KMS-11 (cell line): ENCODE results near the gene CNIH4.

Experiments
- H2AFZ ChIP-seq: fragments of 200-600 bp; sonication (generic); 2 replicates; pipeline ENCODE4 v1.6.1; 2016; ENCODE audit warnings: antibody characterized with exemption, mixed run types, low read depth
- H3K27ac ChIP-seq: fragments of 200-600 bp; sonication (generic); 2 replicates; pipeline ENCODE4 v1.6.1; 2016; ENCODE audit warnings: mild to moderate bottlenecking, mixed run types
- H3K27me3 ChIP-seq: fragments of 200-600 bp; sonication (generic); 2 replicates; pipeline ENCODE4 v1.6.1; 2017; ENCODE audit warnings: mild to moderate bottlenecking, low read depth, mixed run types, moderate library complexity; ENCODE audit not compliant: insufficient read depth
- H3K36me3 ChIP-seq: fragments of 200-600 bp; sonication (generic); 2 replicates; pipeline ENCODE4 v1.6.1; 2017; ENCODE audit warnings: mild to moderate bottlenecking, mixed run types; ENCODE audit not compliant: insufficient read depth
- H3K4me1 ChIP-seq: fragments of 200-600 bp; sonication (generic); 2 replicates; pipeline ENCODE4 v1.6.1; 2016; ENCODE audit warnings: mild to moderate bottlenecking, low read depth, mixed run types; ENCODE audit not compliant: poor library complexity, severe bottlenecking
- H3K4me2 ChIP-seq: fragments of 200-600 bp; sonication (generic); 2 replicates; pipeline ENCODE4 v1.7.0; 2016; ENCODE audit warnings: mild to moderate bottlenecking, mixed run types
- H3K4me3 ChIP-seq: fragments of 200-600 bp; sonication (generic); IDR thresholded peaks from 2 replicates; pipeline ENCODE4 v1.6.1; 2017; ENCODE audit warnings: low read depth, low read length, mixed read lengths; ENCODE audit not compliant: insufficient read depth
- H3K79me2 ChIP-seq: fragments of 200-600 bp; sonication (generic); 2 replicates; pipeline ENCODE4 v1.6.1; 2016; ENCODE audit warnings: low read depth, mixed run types; ENCODE audit not compliant: insufficient read depth
- H3K9ac ChIP-seq: fragments of 200-600 bp; sonication (generic); 2 replicates; pipeline ENCODE4 v1.6.1; 2016; ENCODE audit warnings: mild to moderate bottlenecking, mixed run types
- H4K20me1 ChIP-seq: fragments of 200-600 bp; sonication (generic); 2 replicates; pipeline ENCODE4 v1.6.1; 2016; ENCODE audit warnings: mild to moderate bottlenecking, mixed run types; ENCODE audit not compliant: insufficient read depth
- TF ChIP-seq, protein P1 (sequence below): fragments of 200-600 bp; sonication (generic); conservative IDR thresholded peaks from 2 replicates; pipeline ENCODE4 v1.6.1; 2017; ENCODE audit warnings: low read depth, mild to moderate bottlenecking, antibody characterized with exemption, low read length, moderate library complexity, mixed read lengths

Gene CNIH4

DNA sequence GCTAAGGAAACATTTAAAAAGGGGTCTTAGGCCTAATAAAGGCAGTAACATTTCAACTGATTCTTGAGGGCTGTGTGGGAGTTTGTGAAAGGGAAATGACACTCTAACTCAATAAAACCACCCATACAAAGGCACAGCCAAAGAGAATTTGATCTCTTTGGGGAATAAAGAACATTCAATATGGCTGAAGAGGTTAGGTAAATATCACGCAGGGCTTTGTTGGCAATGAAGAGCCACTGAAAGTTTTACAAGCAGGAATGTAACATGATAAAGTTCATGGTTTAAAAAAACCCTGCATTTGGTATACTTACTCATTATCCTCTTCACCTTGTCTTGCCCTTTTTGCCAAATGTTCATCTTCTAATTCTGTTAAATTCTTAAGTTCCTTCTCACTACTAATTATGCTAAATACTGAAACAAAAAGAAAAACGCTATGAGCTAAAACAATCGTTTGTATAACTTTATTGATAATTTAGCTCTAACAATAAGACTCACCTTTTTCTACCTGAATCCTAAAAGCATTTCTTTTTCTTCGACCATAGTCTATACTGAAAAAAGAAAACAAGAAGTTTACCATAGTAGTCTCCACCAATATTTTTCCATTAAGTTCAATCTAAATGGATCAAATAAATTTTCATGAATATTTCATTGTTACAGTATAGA, 39.2 kb upstream of the CNIH4 start:
- Histone ChIP-seq H3K4me2 (no peak overlapping the region), H4K20me1 (no peaks in the 10 kb centered on the region; the same call in 1 of the 2 replicates), H2AFZ (no peak overlapping the region), H3K27ac (no peak overlapping the region), H3K4me1 (no peaks in the 10 kb centered on the region), H3K4me3 (no peak overlapping the region), H3K36me3 (no peaks in the 10 kb centered on the region; the same call in 1 of the 2 replicates), H3K27me3 (no peaks in the 10 kb centered on the region), H3K79me2 (peaks cover 24% of the 10 kb centered on the region; the same call in 1 of the 2 replicates), H3K9ac (no peak overlapping the region)
- TF ChIP-seq, protein P1, sequence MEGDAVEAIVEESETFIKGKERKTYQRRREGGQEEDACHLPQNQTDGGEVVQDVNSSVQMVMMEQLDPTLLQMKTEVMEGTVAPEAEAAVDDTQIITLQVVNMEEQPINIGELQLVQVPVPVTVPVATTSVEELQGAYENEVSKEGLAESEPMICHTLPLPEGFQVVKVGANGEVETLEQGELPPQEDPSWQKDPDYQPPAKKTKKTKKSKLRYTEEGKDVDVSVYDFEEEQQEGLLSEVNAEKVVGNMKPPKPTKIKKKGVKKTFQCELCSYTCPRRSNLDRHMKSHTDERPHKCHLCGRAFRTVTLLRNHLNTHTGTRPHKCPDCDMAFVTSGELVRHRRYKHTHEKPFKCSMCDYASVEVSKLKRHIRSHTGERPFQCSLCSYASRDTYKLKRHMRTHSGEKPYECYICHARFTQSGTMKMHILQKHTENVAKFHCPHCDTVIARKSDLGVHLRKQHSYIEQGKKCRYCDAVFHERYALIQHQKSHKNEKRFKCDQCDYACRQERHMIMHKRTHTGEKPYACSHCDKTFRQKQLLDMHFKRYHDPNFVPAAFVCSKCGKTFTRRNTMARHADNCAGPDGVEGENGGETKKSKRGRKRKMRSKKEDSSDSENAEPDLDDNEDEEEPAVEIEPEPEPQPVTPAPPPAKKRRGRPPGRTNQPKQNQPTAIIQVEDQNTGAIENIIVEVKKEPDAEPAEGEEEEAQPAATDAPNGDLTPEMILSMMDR: no peak

DNA sequence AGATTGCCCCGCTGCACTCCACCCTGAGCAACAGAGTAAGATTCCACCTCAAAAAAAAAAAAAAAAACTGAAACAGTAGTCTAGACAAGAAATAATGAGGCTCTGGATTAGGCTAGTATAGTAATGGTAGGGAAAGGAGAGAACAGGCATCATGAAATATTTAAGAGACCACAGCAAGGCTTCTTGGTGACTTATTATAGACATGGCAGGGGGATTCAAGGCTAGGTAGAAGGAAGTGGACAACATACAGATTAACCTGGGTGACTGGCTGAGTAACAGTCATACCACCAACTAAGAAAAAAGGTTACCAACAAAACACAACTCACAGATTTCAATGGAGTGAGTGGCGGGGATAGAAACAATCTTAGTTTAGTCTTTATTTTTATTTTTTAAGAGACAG, 35.0 kb upstream of the CNIH4 start:
- Histone ChIP-seq H3K4me3 (no peak overlapping the region), H3K36me3 (no peaks in the 10 kb centered on the region), H3K9ac (no peak overlapping the region), H3K4me1 (no peaks in the 10 kb centered on the region), H3K4me2 (no peak overlapping the region), H2AFZ (no peak overlapping the region), H3K27me3 (no peaks in the 10 kb centered on the region), H4K20me1 (0 out of 2 replicates have a peak, but pooled peaks cover 11% of the 10 kb centered on the region), H3K79me2 (peaks cover 50% of the 10 kb centered on the region; the same call in 1 of the 2 replicates), H3K27ac (no peak overlapping the region)
- TF ChIP-seq, protein P1: no peak

DNA sequence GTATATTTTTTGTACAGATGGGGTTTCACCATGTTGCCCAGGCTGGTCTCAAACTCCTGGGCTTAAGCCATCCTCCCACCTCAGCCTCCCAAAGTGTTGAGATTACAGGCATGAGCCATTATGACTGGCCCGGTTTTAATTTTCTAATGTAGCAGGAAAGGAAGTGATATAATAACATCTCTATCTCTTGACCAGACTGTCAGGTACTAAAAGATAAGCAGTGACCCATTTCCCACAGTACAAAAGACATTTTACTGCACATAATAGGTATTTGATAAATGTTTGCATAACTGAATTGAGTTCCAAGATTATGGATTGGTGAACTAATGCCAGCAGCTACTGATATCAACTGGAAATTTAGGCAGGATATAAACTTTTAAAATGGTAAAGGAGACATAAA, 30.7 kb upstream of the CNIH4 start:
- Histone ChIP-seq H3K27ac (no peak overlapping the region), H3K79me2 (peaks cover 69% of the 10 kb centered on the region), H3K36me3 (no peaks in the 10 kb centered on the region)

DNA sequence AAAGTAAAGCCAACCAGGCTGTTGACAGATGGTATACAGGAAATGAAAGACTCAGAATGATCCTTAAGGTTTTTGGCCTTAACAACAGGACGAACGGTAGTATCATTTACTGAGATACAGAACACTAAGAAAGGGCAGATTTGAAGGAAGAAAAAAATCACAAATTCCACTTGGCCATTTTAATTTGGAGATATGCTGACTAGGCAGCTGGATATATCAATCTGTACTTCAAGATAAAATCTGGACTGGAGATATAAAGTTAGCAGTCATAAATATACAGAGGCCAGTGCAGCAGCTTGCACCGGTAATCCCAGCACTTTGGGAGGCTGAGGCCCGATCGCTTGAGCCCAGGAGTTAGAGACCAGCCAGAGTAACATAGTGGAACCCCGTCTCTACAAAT, 28.0 kb upstream of the CNIH4 start:
- Histone ChIP-seq H3K79me2 (peaks cover 47% of the 10 kb centered on the region), H3K27ac (no peak overlapping the region), H3K36me3 (no peaks in the 10 kb centered on the region), H3K4me1 (peaks cover 17% of the 10 kb centered on the region), H3K27me3 (no peaks in the 10 kb centered on the region), H3K4me2 (peak overlapping the region; percentile 50), H3K4me3 (no peak overlapping the region), H4K20me1 (0 out of 2 replicates have a peak, but pooled peaks cover 3% of the 10 kb centered on the region), H2AFZ (no peak overlapping the region), H3K9ac (no peak overlapping the region; the same call in 1 of the 2 replicates)
- TF ChIP-seq, protein P1: no peak

More for the DNA sequence above, 30.7 kb upstream of the CNIH4 start:
- Histone ChIP-seq H2AFZ (no peak overlapping the region), H3K9ac (no peak overlapping the region), H3K4me1 (peaks cover 12% of the 10 kb centered on the region), H3K4me3 (no peak overlapping the region), H3K4me2 (no peak overlapping the region), H4K20me1 (0 out of 2 replicates have a peak, but pooled peaks cover 11% of the 10 kb centered on the region), H3K27me3 (no peaks in the 10 kb centered on the region)
- TF ChIP-seq, protein P1: no peak
